PC-9 (cell line): Measurements from ENCODE around the gene ADORA2A. TPM values are rescaled to one million over a fixed set of nuclear protein-coding genes. Genes with fewer than 3 reads are reported as not detected.

Experiments
- BruUV-seq: library from RNA; stranded (reverse); fragments of 400-500 nt; replicated peaks from 2 replicates; lab custom pipeline; 2021; lab: Mats Ljungman, UMichigan
- CTCF ChIA-PET: fragments of 300-600 bp; sonication (Branson Sonifier 250); formaldehyde crosslinking; loops from one replicate; lab custom pipeline; 2022; ENCODE audit warnings: antibody characterized with exemption; lab: Charles Lee
- POLR2A ChIA-PET: fragments of 300-600 bp; sonication (Branson Sonifier 250); formaldehyde crosslinking; loops from one replicate; lab custom pipeline; 2022; ENCODE audit warnings: antibody characterized with exemption; ENCODE audit not compliant: unreplicated experiment; lab: Charles Lee
- DNase-seq, 2 experiments: peaks; one replicate each; pipeline versions ENCODE4 v3.0.0 to v3.0.0-alpha.2; 2015 to 2022; ENCODE audit warnings: mixed read lengths in 1 of 2
- H2AFZ ChIP-seq: fragments of 200-600 bp; sonication (generic); 2 replicates; pipeline ENCODE4 v1.8.1; 2017; ENCODE audit warnings: antibody characterized with exemption
- H3F3A ChIP-seq: fragments of 200-600 bp; sonication (generic); 2 replicates; pipeline ENCODE4 v1.8.1; 2017; ENCODE audit warnings: antibody characterized with exemption, mild to moderate bottlenecking, low read depth; ENCODE audit not compliant: insufficient read depth
- H3K27ac ChIP-seq: fragments of 200-600 bp; sonication (generic); 2 replicates; pipeline ENCODE4 v1.6.1; 2016; ENCODE audit warnings: mixed run types
- H3K27me3 ChIP-seq: fragments of 200-600 bp; sonication (generic); 2 replicates; pipeline ENCODE4 v1.6.1; 2016; ENCODE audit warnings: low read depth, mixed run types; ENCODE audit not compliant: insufficient read depth
- H3K36me3 ChIP-seq: fragments of 200-600 bp; sonication (generic); 2 replicates; pipeline ENCODE4 v1.6.1; 2016; ENCODE audit warnings: low read depth, mixed run types
- H3K4me1 ChIP-seq: fragments of 200-600 bp; sonication (generic); replicated peaks from 2 replicates; pipeline ENCODE4 v1.6.1; 2016; ENCODE audit warnings: mixed run types; ENCODE audit not compliant: insufficient read depth
- H3K4me2 ChIP-seq: fragments of 200-600 bp; sonication (generic); 2 replicates; pipeline ENCODE4 v1.6.1; 2017; ENCODE audit warnings: mixed run types
- H3K4me3 ChIP-seq: fragments of 200-600 bp; sonication (generic); 2 replicates; pipeline ENCODE4 v1.6.1; 2016; ENCODE audit warnings: mixed run types
- H3K79me2 ChIP-seq: fragments of 200-600 bp; sonication (generic); 2 replicates; pipeline ENCODE4 v1.6.1; 2017; ENCODE audit warnings: low read depth, mixed run types
- H3K9me2 ChIP-seq: fragments of 200-600 bp; sonication (generic); 2 replicates; pipeline ENCODE4 v1.8.1; 2017; ENCODE audit warnings: mild to moderate bottlenecking; ENCODE audit not compliant: insufficient read depth
- H3K9me3 ChIP-seq: fragments of 200-600 bp; sonication (generic); 2 replicates; pipeline ENCODE4 v1.8.1; 2016; ENCODE audit warnings: low read depth; ENCODE audit not compliant: insufficient read depth
- H4K20me1 ChIP-seq: fragments of 200-600 bp; sonication (generic); 2 replicates; pipeline ENCODE4 v1.8.1; 2017; ENCODE audit not compliant: insufficient read depth
- CTCF ChIP-seq: fragments of 200-600 bp; sonication (generic); conservative IDR thresholded peaks from 2 replicates; pipeline ENCODE4 v1.6.1; 2017; ENCODE audit warnings: mixed run types, antibody characterized with exemption, mild to moderate bottlenecking, moderate library complexity
- EZH2 ChIP-seq: fragments of 200-600 bp; sonication (generic); IDR thresholded peaks from 2 replicates; pipeline ENCODE4 v1.8.0; 2017; ENCODE audit warnings: antibody characterized with exemption, low read depth
- intact Hi-C: fragments of 100-400 bp; cut with micrococcal nuclease; formaldehyde crosslinking; loops from one replicate; pipeline ENCODE4 v1.10.0; 2022; ENCODE audit not compliant: unreplicated experiment
- total RNA-seq: library from RNA; stranded (reverse); gene quantifications from 2 replicates; pipeline ENCODE4 v1.2.3, GENCODE V29; 2021

ADORA2A gene
- total RNA-seq, 1 experiment from 2014 or later: 1.8 TPM

- no peak for TF ChIP-seq CTCF
- TF ChIP-seq EZH2: no peak
- H3K9me2 ChIP-seq: no peaks in the 10 kb centered on the region
- H3K36me3 ChIP-seq: no peaks in the 10 kb centered on the region
- H3K79me2 ChIP-seq: no peaks in the 10 kb centered on the region
- H3K27ac ChIP-seq: no peak overlapping the region
- no peak overlapping the region for H3K4me2 ChIP-seq
- no peak overlapping the region for H3K4me3 ChIP-seq
- H3K9me3 ChIP-seq: no peaks in the 10 kb centered on the region
- peaks cover 9% of the 10 kb centered on the region; the same call in 1 of the 2 replicates for H3K4me1 ChIP-seq
- no peaks in the 10 kb centered on the region for H4K20me1 ChIP-seq
- no peaks in the 10 kb centered on the region for H3K27me3 ChIP-seq
- H2AFZ ChIP-seq: no peak overlapping the region
- H3F3A ChIP-seq: peaks cover 4% of the 10 kb centered on the region; the same call in 1 of the 2 replicates
- BruUV-seq: no TSS peak
- ChIA-PET POLR2A (interaction anchor here (0.7 kb wide), 2 partner anchors 35 to 360 kb away, joined by 4 to 5 read pairs; no protein-coding TSS in a partner anchor), CTCF (no interaction called here)
- intact Hi-C loops: no loop called here
- DNase-seq: no peak
Measured at GRCh38 chr22:24429411-24430365, 2.3 kb downstream of the ADORA2A start.

- Histone ChIP-seq H3K4me2 (no peak overlapping the region), H3K27me3 (no peaks in the 10 kb centered on the region), H3K9me2 (no peaks in the 10 kb centered on the region), H3K4me1 (peaks cover 9% of the 10 kb centered on the region; the same call in 1 of the 2 replicates), H4K20me1 (no peaks in the 10 kb centered on the region), H2AFZ (no peak overlapping the region), H3K27ac (no peak overlapping the region), H3K79me2 (no peaks in the 10 kb centered on the region), H3F3A (peaks cover 4% of the 10 kb centered on the region; the same call in 1 of the 2 replicates), H3K36me3 (no peaks in the 10 kb centered on the region), H3K4me3 (no peak overlapping the region), H3K9me3 (no peaks in the 10 kb centered on the region)
- intact Hi-C loops: no loop called here
- POLR2A ChIA-PET: interaction anchor here (0.7 kb wide), 2 partner anchors 34 to 361 kb away, joined by 4 to 5 read pairs; no protein-coding TSS in a partner anchor
- CTCF ChIA-PET: no interaction called here
- no TSS peak for BruUV-seq
- DNase-seq: no peak
- no peak for TF ChIP-seq EZH2
- no peak for TF ChIP-seq CTCF
Measured at GRCh38 chr22:24430431-24431308, 3.3 kb downstream of the ADORA2A start.
